Measurements from ENCODE around the gene ASB10. TPM values are rescaled to one million over a fixed set of nuclear protein-coding genes. Genes with fewer than 3 reads are reported as not detected.

ASB10 gene
- total and polyA plus RNA-seq, 2 of the 13 experiments (the other 11 are each of a cell fraction or from before 2014, with no cell fraction given): not detected

DNA sequence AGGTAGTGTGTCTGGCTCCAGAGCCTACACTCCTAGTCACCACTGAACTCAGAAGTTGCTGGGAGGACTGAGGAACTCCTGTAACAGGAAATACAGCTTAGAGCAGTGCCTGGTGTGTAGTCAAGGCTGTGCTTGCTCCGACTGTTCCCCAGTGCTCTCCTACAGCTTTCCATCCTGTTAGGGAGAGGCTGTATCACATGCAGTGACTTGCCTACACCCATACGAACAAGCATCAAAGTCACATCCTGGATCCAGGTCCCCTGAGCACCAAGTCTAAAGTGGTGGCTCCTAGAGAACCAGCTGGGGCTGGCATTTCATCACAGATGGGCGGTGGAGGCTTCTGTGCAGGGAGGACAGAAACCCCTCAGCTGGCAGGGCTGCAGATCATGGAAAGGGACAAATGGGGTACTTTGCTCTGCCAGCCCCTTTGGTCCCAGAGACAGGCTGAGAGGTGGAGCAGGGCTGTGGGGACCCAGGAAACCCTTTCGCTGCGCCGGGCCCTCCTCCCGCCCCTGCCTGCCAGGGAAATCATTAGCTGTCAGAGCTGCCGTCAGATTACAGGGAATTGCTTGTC is 7.7 kb downstream of the ASB10 start (continued):
- TF ChIP-seq, protein P1, sequence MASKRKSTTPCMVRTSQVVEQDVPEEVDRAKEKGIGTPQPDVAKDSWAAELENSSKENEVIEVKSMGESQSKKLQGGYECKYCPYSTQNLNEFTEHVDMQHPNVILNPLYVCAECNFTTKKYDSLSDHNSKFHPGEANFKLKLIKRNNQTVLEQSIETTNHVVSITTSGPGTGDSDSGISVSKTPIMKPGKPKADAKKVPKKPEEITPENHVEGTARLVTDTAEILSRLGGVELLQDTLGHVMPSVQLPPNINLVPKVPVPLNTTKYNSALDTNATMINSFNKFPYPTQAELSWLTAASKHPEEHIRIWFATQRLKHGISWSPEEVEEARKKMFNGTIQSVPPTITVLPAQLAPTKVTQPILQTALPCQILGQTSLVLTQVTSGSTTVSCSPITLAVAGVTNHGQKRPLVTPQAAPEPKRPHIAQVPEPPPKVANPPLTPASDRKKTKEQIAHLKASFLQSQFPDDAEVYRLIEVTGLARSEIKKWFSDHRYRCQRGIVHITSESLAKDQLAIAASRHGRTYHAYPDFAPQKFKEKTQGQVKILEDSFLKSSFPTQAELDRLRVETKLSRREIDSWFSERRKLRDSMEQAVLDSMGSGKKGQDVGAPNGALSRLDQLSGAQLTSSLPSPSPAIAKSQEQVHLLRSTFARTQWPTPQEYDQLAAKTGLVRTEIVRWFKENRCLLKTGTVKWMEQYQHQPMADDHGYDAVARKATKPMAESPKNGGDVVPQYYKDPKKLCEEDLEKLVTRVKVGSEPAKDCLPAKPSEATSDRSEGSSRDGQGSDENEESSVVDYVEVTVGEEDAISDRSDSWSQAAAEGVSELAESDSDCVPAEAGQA (IDR thresholded peaks at IDR 0.05; ENCODE audit: low read depth): no peak
- TF ChIP-seq, protein P1 (CRISPR knock-in tag; IDR thresholded peaks at IDR 0.05; ENCODE audit: borderline replicate concordance): no peak
- TF ChIP-seq CCAR2 (optimal IDR thresholded peaks at IDR 0.05; ENCODE audit: low read depth, low read length) (no peak), SOX6 (IDR thresholded peaks at IDR 0.05) (no peak), SOX6 (CRISPR knock-in tag; IDR thresholded peaks at IDR 0.05) (no peak)
- TF ChIP-seq, protein P2, sequence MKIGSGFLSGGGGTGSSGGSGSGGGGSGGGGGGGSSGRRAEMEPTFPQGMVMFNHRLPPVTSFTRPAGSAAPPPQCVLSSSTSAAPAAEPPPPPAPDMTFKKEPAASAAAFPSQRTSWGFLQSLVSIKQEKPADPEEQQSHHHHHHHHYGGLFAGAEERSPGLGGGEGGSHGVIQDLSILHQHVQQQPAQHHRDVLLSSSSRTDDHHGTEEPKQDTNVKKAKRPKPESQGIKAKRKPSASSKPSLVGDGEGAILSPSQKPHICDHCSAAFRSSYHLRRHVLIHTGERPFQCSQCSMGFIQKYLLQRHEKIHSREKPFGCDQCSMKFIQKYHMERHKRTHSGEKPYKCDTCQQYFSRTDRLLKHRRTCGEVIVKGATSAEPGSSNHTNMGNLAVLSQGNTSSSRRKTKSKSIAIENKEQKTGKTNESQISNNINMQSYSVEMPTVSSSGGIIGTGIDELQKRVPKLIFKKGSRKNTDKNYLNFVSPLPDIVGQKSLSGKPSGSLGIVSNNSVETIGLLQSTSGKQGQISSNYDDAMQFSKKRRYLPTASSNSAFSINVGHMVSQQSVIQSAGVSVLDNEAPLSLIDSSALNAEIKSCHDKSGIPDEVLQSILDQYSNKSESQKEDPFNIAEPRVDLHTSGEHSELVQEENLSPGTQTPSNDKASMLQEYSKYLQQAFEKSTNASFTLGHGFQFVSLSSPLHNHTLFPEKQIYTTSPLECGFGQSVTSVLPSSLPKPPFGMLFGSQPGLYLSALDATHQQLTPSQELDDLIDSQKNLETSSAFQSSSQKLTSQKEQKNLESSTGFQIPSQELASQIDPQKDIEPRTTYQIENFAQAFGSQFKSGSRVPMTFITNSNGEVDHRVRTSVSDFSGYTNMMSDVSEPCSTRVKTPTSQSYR (CRISPR knock-in tag; IDR thresholded peaks at IDR 0.05; ENCODE audit: borderline replicate concordance): no peak
